ENCODE results near the gene SLAMF1. TPM values are rescaled to one million over a fixed set of nuclear protein-coding genes. Genes with fewer than 3 reads are reported as not detected.
A peak's percentile ranks its signal among the peaks of the same experiment; 100 is the strongest.

SLAMF1 gene
- total RNA-seq, 1 experiment from 2014 or later: 0.30 TPM

- H4K20me1 ChIP-seq (ENCODE audit: insufficient read depth, low read depth, low read length): no peaks in the 10 kb centered on the region
- no peak overlapping the region for H3K27ac ChIP-seq (ENCODE audit: low read length)
- no peak overlapping the region for H3K9ac ChIP-seq (ENCODE audit: low read length)
- no peak for DNase-seq
- H3K4me1 ChIP-seq (ENCODE audit: low read length): peaks cover 50% of the 10 kb centered on the region
- no peak overlapping the region for H3K4me3 ChIP-seq (ENCODE audit: low read length)
- H3K27me3 ChIP-seq (ENCODE audit: low read length): 0 out of 2 replicates have a peak, but pooled peaks cover 3% of the 10 kb centered on the region
- no peak overlapping the region for H2AFZ ChIP-seq (ENCODE audit: low read length)
- no peak overlapping the region for H3K4me2 ChIP-seq (ENCODE audit: low read depth, low read length, poor library complexity, severe bottlenecking)
- peaks cover 4% of the 10 kb centered on the region; the same call in 1 of the 2 replicates for H3K9me3 ChIP-seq (ENCODE audit: low read length)
- H3K36me3 ChIP-seq (ENCODE audit: insufficient read depth, low read length): no peaks in the 10 kb centered on the region
- no peaks in the 10 kb centered on the region for H3K9me2 ChIP-seq (replicated peaks; ENCODE audit: insufficient read depth, low read length)
- no peaks in the 10 kb centered on the region for H3K79me2 ChIP-seq (ENCODE audit: low read length)
These were observed 23.0 kb upstream of the SLAMF1 start for GRCh38 chr1:160669802-160670201.

GRCh38 chr1:160669276-160669675, 22.4 kb upstream of the SLAMF1 start:
- Histone ChIP-seq H3K4me3 (ENCODE audit: low read length) (no peak overlapping the region), H3K9me2 (replicated peaks; ENCODE audit: insufficient read depth, low read length) (no peaks in the 10 kb centered on the region), H3K79me2 (ENCODE audit: low read length) (no peaks in the 10 kb centered on the region), H3K27ac (ENCODE audit: low read length) (no peak overlapping the region), H3K9ac (ENCODE audit: low read length) (no peak overlapping the region), H3K27me3 (ENCODE audit: low read length) (0 out of 2 replicates have a peak, but pooled peaks cover 3% of the 10 kb centered on the region), H3K36me3 (ENCODE audit: insufficient read depth, low read length) (no peaks in the 10 kb centered on the region), H2AFZ (ENCODE audit: low read length) (no peak overlapping the region), H3K4me2 (ENCODE audit: low read depth, low read length, poor library complexity, severe bottlenecking) (no peak overlapping the region), H3K4me1 (ENCODE audit: low read length) (peaks cover 50% of the 10 kb centered on the region), H3K9me3 (ENCODE audit: low read length) (peaks cover 4% of the 10 kb centered on the region; the same call in 1 of the 2 replicates), H4K20me1 (ENCODE audit: insufficient read depth, low read depth, low read length) (no peaks in the 10 kb centered on the region)
- no peak for DNase-seq

GRCh38 chr1:160667896-160668295, 21.1 kb upstream of the SLAMF1 start:
- Histone ChIP-seq H3K79me2 (ENCODE audit: low read length) (no peaks in the 10 kb centered on the region), H4K20me1 (ENCODE audit: insufficient read depth, low read depth, low read length) (no peaks in the 10 kb centered on the region), H3K36me3 (ENCODE audit: insufficient read depth, low read length) (no peaks in the 10 kb centered on the region), H3K9me2 (replicated peaks; ENCODE audit: insufficient read depth, low read length) (no peaks in the 10 kb centered on the region), H3K9ac (ENCODE audit: low read length) (no peak overlapping the region), H3K27ac (ENCODE audit: low read length) (no peak overlapping the region), H3K9me3 (ENCODE audit: low read length) (peaks cover 4% of the 10 kb centered on the region; the same call in 1 of the 2 replicates), H3K4me1 (ENCODE audit: low read length) (peaks cover 39% of the 10 kb centered on the region), H3K4me2 (ENCODE audit: low read depth, low read length, poor library complexity, severe bottlenecking) (no peak overlapping the region), H3K4me3 (ENCODE audit: low read length) (no peak overlapping the region), H3K27me3 (ENCODE audit: low read length) (0 out of 2 replicates have a peak, but pooled peaks cover 3% of the 10 kb centered on the region), H2AFZ (ENCODE audit: low read length) (no peak overlapping the region)
- no peak for DNase-seq

GRCh38 chr1:160666079-160666442, 19.2 kb upstream of the SLAMF1 start:
- H3K4me2 ChIP-seq (ENCODE audit: low read depth, low read length, poor library complexity, severe bottlenecking): no peak overlapping the region
- H4K20me1 ChIP-seq (ENCODE audit: insufficient read depth, low read depth, low read length): no peaks in the 10 kb centered on the region
- H3K79me2 ChIP-seq (ENCODE audit: low read length): no peaks in the 10 kb centered on the region
- H3K4me1 ChIP-seq (ENCODE audit: low read length): peaks cover 23% of the 10 kb centered on the region
- H3K9ac ChIP-seq (ENCODE audit: low read length): no peak overlapping the region
- no peaks in the 10 kb centered on the region for H3K9me2 ChIP-seq (replicated peaks; ENCODE audit: insufficient read depth, low read length)
- H3K4me3 ChIP-seq (ENCODE audit: low read length): no peak overlapping the region
- no peak for DNase-seq
- peaks cover 4% of the 10 kb centered on the region; the same call in 1 of the 2 replicates for H3K9me3 ChIP-seq (ENCODE audit: low read length)
- H3K27me3 ChIP-seq (ENCODE audit: low read length): 0 out of 2 replicates have a peak, but pooled peaks cover 3% of the 10 kb centered on the region
- no peaks in the 10 kb centered on the region for H3K36me3 ChIP-seq (ENCODE audit: insufficient read depth, low read length)
- no peak overlapping the region for H3K27ac ChIP-seq (ENCODE audit: low read length)
- H2AFZ ChIP-seq (ENCODE audit: low read length): 0 out of 2 replicates have a peak overlapping the region, but pooled peaks have one; percentile 26

- H3K4me3 ChIP-seq (ENCODE audit: low read length): no peak overlapping the region
- H3K9ac ChIP-seq (ENCODE audit: low read length): no peak overlapping the region
- H3K9me2 ChIP-seq (replicated peaks; ENCODE audit: insufficient read depth, low read length): no peaks in the 10 kb centered on the region
- H3K27me3 ChIP-seq (ENCODE audit: low read length): 0 out of 2 replicates have a peak, but pooled peaks cover 3% of the 10 kb centered on the region
- H3K79me2 ChIP-seq (ENCODE audit: low read length): no peaks in the 10 kb centered on the region
- H3K4me2 ChIP-seq (ENCODE audit: low read depth, low read length, poor library complexity, severe bottlenecking): peak overlapping the region; percentile 30
- H3K27ac ChIP-seq (ENCODE audit: low read length): no peak overlapping the region
- 0 out of 2 replicates have a peak overlapping the region, but pooled peaks have one; percentile 26 for H2AFZ ChIP-seq (ENCODE audit: low read length)
- peaks cover 23% of the 10 kb centered on the region for H3K4me1 ChIP-seq (ENCODE audit: low read length)
- H3K9me3 ChIP-seq (ENCODE audit: low read length): peaks cover 4% of the 10 kb centered on the region; the same call in 1 of the 2 replicates
- H3K36me3 ChIP-seq (ENCODE audit: insufficient read depth, low read length): no peaks in the 10 kb centered on the region
- DNase-seq: no peak
- no peaks in the 10 kb centered on the region for H4K20me1 ChIP-seq (ENCODE audit: insufficient read depth, low read depth, low read length)
These were observed 18.7 kb upstream of the SLAMF1 start for GRCh38 chr1:160665330-160666078.

- H3K4me3 ChIP-seq (ENCODE audit: low read length): 0 out of 2 replicates have a peak overlapping the region, but pooled peaks have one; percentile 5
- H3K4me2 ChIP-seq (ENCODE audit: low read depth, low read length, poor library complexity, severe bottlenecking): peak overlapping the region; percentile 30
- H3K4me1 ChIP-seq (ENCODE audit: low read length): peaks cover 23% of the 10 kb centered on the region
- H4K20me1 ChIP-seq (ENCODE audit: insufficient read depth, low read depth, low read length): no peaks in the 10 kb centered on the region
- H2AFZ ChIP-seq (ENCODE audit: low read length): 0 out of 2 replicates have a peak overlapping the region, but pooled peaks have one; percentile 37
- no peak overlapping the region for H3K27ac ChIP-seq (ENCODE audit: low read length)
- H3K9me2 ChIP-seq (replicated peaks; ENCODE audit: insufficient read depth, low read length): no peaks in the 10 kb centered on the region
- H3K27me3 ChIP-seq (ENCODE audit: low read length): 0 out of 2 replicates have a peak, but pooled peaks cover 3% of the 10 kb centered on the region
- peak; percentile 65 for DNase-seq
- no peak overlapping the region for H3K9ac ChIP-seq (ENCODE audit: low read length)
- H3K36me3 ChIP-seq (ENCODE audit: insufficient read depth, low read length): no peaks in the 10 kb centered on the region
- H3K79me2 ChIP-seq (ENCODE audit: low read length): no peaks in the 10 kb centered on the region
- peaks cover 4% of the 10 kb centered on the region; the same call in 1 of the 2 replicates for H3K9me3 ChIP-seq (ENCODE audit: low read length)
These were observed 17.8 kb upstream of the SLAMF1 start for GRCh38 chr1:160664573-160665051.

- no peaks in the 10 kb centered on the region for H3K79me2 ChIP-seq (ENCODE audit: low read length)
- H3K9me2 ChIP-seq (replicated peaks; ENCODE audit: insufficient read depth, low read length): no peaks in the 10 kb centered on the region
- H3K9ac ChIP-seq (ENCODE audit: low read length): no peak overlapping the region
- H3K27me3 ChIP-seq (ENCODE audit: low read length): no peaks in the 10 kb centered on the region
- no peaks in the 10 kb centered on the region for H3K36me3 ChIP-seq (ENCODE audit: insufficient read depth, low read length)
- no peaks in the 10 kb centered on the region for H3K9me3 ChIP-seq (ENCODE audit: low read length)
- H2AFZ ChIP-seq (ENCODE audit: low read length): no peak overlapping the region
- H3K27ac ChIP-seq (ENCODE audit: low read length): no peak overlapping the region
- no peak overlapping the region for H3K4me3 ChIP-seq (ENCODE audit: low read length)
- H4K20me1 ChIP-seq (ENCODE audit: insufficient read depth, low read depth, low read length): no peaks in the 10 kb centered on the region
- peaks cover 25% of the 10 kb centered on the region for H3K4me1 ChIP-seq (ENCODE audit: low read length)
- H3K4me2 ChIP-seq (ENCODE audit: low read depth, low read length, poor library complexity, severe bottlenecking): no peak overlapping the region
- DNase-seq: no peak
These were observed 16.1 kb upstream of the SLAMF1 start for GRCh38 chr1:160662910-160663309.

- Histone ChIP-seq H3K27me3 (ENCODE audit: low read length) (no peaks in the 10 kb centered on the region), H4K20me1 (ENCODE audit: insufficient read depth, low read depth, low read length) (no peaks in the 10 kb centered on the region), H2AFZ (ENCODE audit: low read length) (no peak overlapping the region), H3K4me3 (ENCODE audit: low read length) (no peak overlapping the region), H3K27ac (ENCODE audit: low read length) (no peak overlapping the region), H3K9ac (ENCODE audit: low read length) (no peak overlapping the region), H3K36me3 (ENCODE audit: insufficient read depth, low read length) (no peaks in the 10 kb centered on the region), H3K9me2 (replicated peaks; ENCODE audit: insufficient read depth, low read length) (no peaks in the 10 kb centered on the region), H3K4me1 (ENCODE audit: low read length) (peaks cover 15% of the 10 kb centered on the region), H3K4me2 (ENCODE audit: low read depth, low read length, poor library complexity, severe bottlenecking) (no peak overlapping the region), H3K9me3 (ENCODE audit: low read length) (no peaks in the 10 kb centered on the region), H3K79me2 (ENCODE audit: low read length) (no peaks in the 10 kb centered on the region)
- no peak for DNase-seq
These were observed 12.7 kb upstream of the SLAMF1 start for GRCh38 chr1:160659566-160659965.
